HCT116 (cell line): ENCODE results near the gene CCND1.

Experiments used
- CTCF ChIP-seq, 3 experiments: fragments of 200-600 bp in 1 of 3; sonication (generic) in 1 of 3; IDR thresholded peaks in 2 of 3; conservative IDR thresholded peaks in 1 of 3; 2 replicates each; pipeline ENCODE4 v1.5.1; 2012 to 2017; ENCODE audit warnings: low read depth in 2 of 3, low read length in 2 of 3, antibody characterized with exemption in 1 of 3, borderline replicate concordance in 1 of 3, control low read depth in 1 of 3, mild to moderate bottlenecking in 1 of 3, mixed read lengths in 1 of 3, mixed run types in 1 of 3, moderate library complexity in 1 of 3; ENCODE audit not compliant: insufficient read depth in 1 of 3
- EZH2 ChIP-seq: fragments of 200-600 bp; sonication (generic); IDR thresholded peaks from 2 replicates; pipeline ENCODE4 v1.6.1; 2017; ENCODE audit warnings: antibody characterized with exemption, mixed run types
- EZH2phosphoT487 ChIP-seq: fragments of 200-600 bp; IDR thresholded peaks from 2 replicates; pipeline ENCODE4 v1.6.1; 2018; ENCODE audit warnings: antibody characterized with exemption, borderline replicate concordance
- POLR2A ChIP-seq: IDR thresholded peaks from 2 replicates; pipeline ENCODE4 v1.7.0; 2011; ENCODE audit warnings: borderline replicate concordance; ENCODE audit not compliant: insufficient read depth, insufficient read length; ENCODE audit errors: extremely low read depth
- POLR2AphosphoS5 ChIP-seq: IDR thresholded peaks from 2 replicates; pipeline ENCODE4 v1.6.1; 2011; ENCODE audit warnings: mild to moderate bottlenecking, low read depth, low read length, moderate library complexity
- REST ChIP-seq: IDR thresholded peaks from 2 replicates; pipeline ENCODE4 v1.6.1; 2012; ENCODE audit warnings: low read depth
- SRF ChIP-seq: IDR thresholded peaks from 2 replicates; pipeline ENCODE4 v1.6.1; 2012; ENCODE audit warnings: low read depth
- TCF7L2 ChIP-seq: IDR thresholded peaks from 2 replicates; pipeline ENCODE4 v1.7.0; 2011; ENCODE audit warnings: borderline replicate concordance, inconsistent platforms; ENCODE audit not compliant: insufficient read depth, insufficient read length; ENCODE audit errors: extremely low read depth
- ZBTB33 ChIP-seq: IDR thresholded peaks from 2 replicates; pipeline ENCODE4 v1.6.1; 2011; ENCODE audit warnings: mild to moderate bottlenecking, low read length, moderate library complexity; ENCODE audit not compliant: insufficient replicate concordance; ENCODE audit errors: extremely low read depth
- ZFX ChIP-seq: fragments of 450-650 bp; IDR thresholded peaks from 2 replicates; pipeline ENCODE4 v1.6.1; 2017
- TF ChIP-seq, protein P1 (sequence below): IDR thresholded peaks from 2 replicates; pipeline ENCODE4 v1.6.1; 2012

DNA sequence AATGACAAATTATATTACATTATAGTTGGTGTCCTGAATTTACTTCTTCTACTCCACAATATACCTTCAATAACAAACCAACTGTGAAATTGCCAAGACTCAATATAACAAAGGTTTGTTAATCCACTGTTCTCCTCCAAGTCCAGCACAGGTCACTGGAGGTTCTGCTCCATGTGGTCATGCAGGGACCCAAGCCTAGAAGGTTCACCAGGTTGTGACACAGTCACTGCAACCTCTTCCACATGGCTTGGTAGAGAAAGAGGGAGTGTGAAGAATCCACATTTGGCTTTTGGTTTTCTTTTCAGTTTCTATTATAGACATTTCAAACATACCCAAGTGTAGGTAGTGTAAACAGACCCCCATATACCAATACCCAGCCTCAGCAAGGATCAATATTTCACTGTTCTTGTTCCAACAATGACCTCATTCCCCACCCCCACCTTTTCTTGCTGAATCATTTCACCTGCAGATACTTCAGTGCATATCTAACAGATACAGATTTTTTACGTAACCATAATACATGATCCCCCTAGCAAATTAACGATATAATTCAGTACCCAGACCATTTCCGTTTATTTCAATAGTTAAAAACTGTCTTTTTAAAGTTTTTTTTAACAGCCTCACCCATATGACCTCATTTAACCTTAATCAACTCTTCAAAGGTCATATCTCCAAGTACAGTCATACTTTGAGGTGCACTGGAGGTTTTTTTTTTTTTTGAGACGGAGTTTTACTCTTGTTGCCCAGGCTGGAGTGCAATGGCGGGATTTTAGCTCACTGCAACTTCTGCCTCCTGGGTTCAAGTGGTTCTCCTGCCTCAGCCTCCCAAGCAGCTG is 48.7 kb downstream of the CCND1 start:
- TF ChIP-seq EZH2 = no peak
- no peak for TF ChIP-seq CTCF (IDR thresholded peaks at IDR 0.05 in 2 of 3, conservative IDR thresholded peaks at IDR 0.05 in 1 of 3; ENCODE audit: borderline replicate concordance in 1 of 3, insufficient read depth in 1 of 3, low read depth in 2 of 3, low read length in 2 of 3)
- TF ChIP-seq POLR2A = no peak
- TF ChIP-seq POLR2AphosphoS5 = no peak
- TF ChIP-seq ZFX = no peak
- TF ChIP-seq, protein P1, sequence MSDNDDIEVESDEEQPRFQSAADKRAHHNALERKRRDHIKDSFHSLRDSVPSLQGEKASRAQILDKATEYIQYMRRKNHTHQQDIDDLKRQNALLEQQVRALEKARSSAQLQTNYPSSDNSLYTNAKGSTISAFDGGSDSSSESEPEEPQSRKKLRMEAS = peak; percentile 30; the same call in 1 of the 2 replicates
- no peak for TF ChIP-seq REST
- no peak for TF ChIP-seq EZH2phosphoT487
- no peak for TF ChIP-seq SRF
- TF ChIP-seq ZBTB33 = no peak
- TF ChIP-seq TCF7L2 = no peak
